Astrocyte (in vitro differentiated cells and primary cell): ENCODE data around the gene LRP1B. TPM values are rescaled to one million over a fixed set of nuclear protein-coding genes. Genes with fewer than 3 reads are reported as not detected.

Experiments used
- DNase-seq: peaks from one replicate; pipeline ENCODE4 v3.0.0-alpha.2; 2010; ENCODE audit warnings: low read depth
- FAIRE-seq: peaks from 2 replicates; lab custom pipeline; 2011; peaks lifted over from hg19 to GRCh38; lab: Jason Lieb, UNC
- H2AFZ ChIP-seq: 2 replicates; pipeline ENCODE4 v1.6.0; 2012; ENCODE audit warnings: low read depth, low read length, inconsistent platforms
- H3K27ac ChIP-seq: 2 replicates; pipeline ENCODE4 v1.5.1; 2011; ENCODE audit warnings: low read depth, low read length, inconsistent platforms
- H3K27me3 ChIP-seq: 2 replicates; pipeline ENCODE4 v1.6.0; 2011; ENCODE audit warnings: low read length, inconsistent platforms; ENCODE audit not compliant: insufficient read depth
- H3K36me3 ChIP-seq: 2 replicates; pipeline ENCODE4 v1.5.1; 2011; ENCODE audit warnings: low read length, inconsistent platforms; ENCODE audit not compliant: insufficient read depth
- H3K4me1 ChIP-seq: 2 replicates; pipeline ENCODE4 v1.5.1; 2011; ENCODE audit warnings: low read length, inconsistent platforms; ENCODE audit not compliant: insufficient read depth
- H3K4me2 ChIP-seq: 2 replicates; pipeline ENCODE4 v1.6.0; 2012; ENCODE audit warnings: low read length, inconsistent platforms
- H3K4me3 ChIP-seq: 2 replicates; pipeline ENCODE4 v1.5.1; 2011; ENCODE audit warnings: low read depth, mild to moderate bottlenecking, low read length, inconsistent platforms; ENCODE audit not compliant: insufficient read depth
- H3K79me2 ChIP-seq: 2 replicates; pipeline ENCODE4 v1.6.0; 2012; ENCODE audit warnings: mild to moderate bottlenecking, low read length, inconsistent platforms; ENCODE audit not compliant: insufficient read depth
- H3K9ac ChIP-seq: 2 replicates; pipeline ENCODE4 v1.6.0; 2012; ENCODE audit warnings: mild to moderate bottlenecking, low read length, inconsistent platforms
- H3K9me3 ChIP-seq: 2 replicates; pipeline ENCODE4 v1.5.1; 2012; ENCODE audit warnings: low read depth, mild to moderate bottlenecking, low read length, inconsistent platforms; ENCODE audit not compliant: insufficient read depth
- H4K20me1 ChIP-seq: 2 replicates; pipeline ENCODE4 v1.6.0; 2012; ENCODE audit warnings: low read length, inconsistent platforms; ENCODE audit not compliant: insufficient read depth
- H3K27ac Mint-ChIP-seq: one replicate; pipeline ENCODE4 v1.8.0; 2021; ENCODE audit warnings: mild to moderate bottlenecking, mixed read lengths; ENCODE audit not compliant: unreplicated experiment
- H3K27me3 Mint-ChIP-seq: one replicate; pipeline ENCODE4 v1.8.0; 2021; ENCODE audit warnings: low read depth, mixed read lengths; ENCODE audit not compliant: unreplicated experiment
- H3K36me3 Mint-ChIP-seq: one replicate; pipeline ENCODE4 v1.8.0; 2021; ENCODE audit warnings: low read depth, mixed read lengths; ENCODE audit not compliant: unreplicated experiment
- H3K4me1 Mint-ChIP-seq: one replicate; pipeline ENCODE4 v1.8.0; 2021; ENCODE audit warnings: low read depth, mixed read lengths; ENCODE audit not compliant: unreplicated experiment
- H3K4me3 Mint-ChIP-seq: one replicate; pipeline ENCODE4 v1.8.0; 2021; ENCODE audit warnings: mild to moderate bottlenecking, moderate library complexity, mixed read lengths; ENCODE audit not compliant: unreplicated experiment
- H3K9me3 Mint-ChIP-seq: one replicate; pipeline ENCODE4 v1.8.0; 2021; ENCODE audit warnings: mild to moderate bottlenecking, mixed read lengths; ENCODE audit not compliant: unreplicated experiment
- CTCF ChIP-seq: IDR thresholded peaks from 2 replicates; pipeline ENCODE4 v1.5.1; 2011; ENCODE audit warnings: low read depth, mild to moderate bottlenecking, inconsistent platforms, low read length, moderate library complexity; ENCODE audit not compliant: insufficient read depth
- EZH2 ChIP-seq: IDR thresholded peaks from 2 replicates; pipeline ENCODE4 v1.6.1; 2012; ENCODE audit warnings: mild to moderate bottlenecking, low read length, inconsistent platforms; ENCODE audit not compliant: insufficient read depth
- total RNA-seq: library from RNA; stranded (reverse); gene quantifications from 2 replicates; pipeline ENCODE4 v1.2.1, GENCODE V29; 2021

Gene LRP1B
- total RNA-seq, 1 donor from 2014 or later = 1.5 TPM

- Histone ChIP-seq H3K9ac (no peak overlapping the region), H3K4me2 (no peak overlapping the region), H3K36me3 (no peaks in the 10 kb centered on the region), H3K4me1 (no peaks in the 10 kb centered on the region), H3K4me3 (no peak overlapping the region), H3K27me3 (no peaks in the 10 kb centered on the region), H3K27ac (no peak overlapping the region), H2AFZ (no peak overlapping the region), H3K79me2 (no peaks in the 10 kb centered on the region), H3K9me3 (no peaks in the 10 kb centered on the region), H4K20me1 (no peaks in the 10 kb centered on the region)
- H3K9me3 Mint-ChIP-seq = no peaks in the 10 kb centered on the region
- TF ChIP-seq EZH2 (no peak), CTCF (no peak)
- FAIRE-seq (no peak), DNase-seq (no peak)
- no peaks in the 10 kb centered on the region for H3K27me3 Mint-ChIP-seq
- no peak overlapping the region for H3K4me3 Mint-ChIP-seq
- H3K36me3 Mint-ChIP-seq = no peaks in the 10 kb centered on the region
- no peaks in the 10 kb centered on the region for H3K4me1 Mint-ChIP-seq
- H3K27ac Mint-ChIP-seq = no peak overlapping the region
Measured at GRCh38 chr2:140861666-140862065, 1269.2 kb downstream of the LRP1B start.

DNA sequence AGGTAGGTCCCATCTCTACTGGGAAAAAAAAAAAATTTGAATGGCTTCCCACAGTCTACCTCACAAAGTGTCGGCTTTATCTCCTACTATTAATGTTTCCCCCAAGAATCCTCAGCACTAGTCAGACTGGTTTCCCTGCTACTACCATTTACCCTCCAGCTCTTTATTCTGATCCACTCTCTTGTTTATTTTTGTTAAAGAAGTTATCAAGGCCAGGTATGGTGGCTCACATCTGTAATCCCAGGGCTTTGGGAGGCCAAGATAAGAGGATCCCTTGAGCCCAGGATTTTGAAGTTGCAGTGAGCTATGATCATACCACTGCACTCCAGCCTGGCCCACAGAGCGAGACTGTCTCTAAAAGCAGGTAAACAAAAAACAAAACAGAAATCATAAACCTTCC is 1275.3 kb downstream of the LRP1B start:
- H3K79me2 ChIP-seq = no peaks in the 10 kb centered on the region
- H3K36me3 Mint-ChIP-seq = no peaks in the 10 kb centered on the region

More for the DNA sequence above, 1275.3 kb downstream of the LRP1B start:
- H3K36me3 ChIP-seq = no peaks in the 10 kb centered on the region
- FAIRE-seq (no peak), DNase-seq (no peak)
- H3K4me3 ChIP-seq = no peak overlapping the region
- Mint-ChIP-seq H3K4me3 (no peak overlapping the region), H3K4me1 (peaks cover 6% of the 10 kb centered on the region), H3K27me3 (no peaks in the 10 kb centered on the region), H3K9me3 (no peaks in the 10 kb centered on the region), H3K27ac (no peak overlapping the region)
- no peaks in the 10 kb centered on the region for H3K27me3 ChIP-seq
- H3K27ac ChIP-seq = no peak overlapping the region
- no peak overlapping the region for H3K9ac ChIP-seq
- no peak overlapping the region for H2AFZ ChIP-seq
- no peaks in the 10 kb centered on the region for H4K20me1 ChIP-seq
- H3K9me3 ChIP-seq = no peaks in the 10 kb centered on the region
- no peak overlapping the region for H3K4me2 ChIP-seq
- H3K4me1 ChIP-seq = no peaks in the 10 kb centered on the region
- TF ChIP-seq CTCF = no peak
- no peak for TF ChIP-seq EZH2
